NCI-H1436 treated with DMSO at 0.1 percent for 48 hours (cell line): ENCODE measurements around the gene SLC25A39.

Source experiments
- DNase-seq: peaks from one replicate; lab custom pipeline; 2025; lab: John Stamatoyannopoulos, UW

SLC25A39 gene

DNA sequence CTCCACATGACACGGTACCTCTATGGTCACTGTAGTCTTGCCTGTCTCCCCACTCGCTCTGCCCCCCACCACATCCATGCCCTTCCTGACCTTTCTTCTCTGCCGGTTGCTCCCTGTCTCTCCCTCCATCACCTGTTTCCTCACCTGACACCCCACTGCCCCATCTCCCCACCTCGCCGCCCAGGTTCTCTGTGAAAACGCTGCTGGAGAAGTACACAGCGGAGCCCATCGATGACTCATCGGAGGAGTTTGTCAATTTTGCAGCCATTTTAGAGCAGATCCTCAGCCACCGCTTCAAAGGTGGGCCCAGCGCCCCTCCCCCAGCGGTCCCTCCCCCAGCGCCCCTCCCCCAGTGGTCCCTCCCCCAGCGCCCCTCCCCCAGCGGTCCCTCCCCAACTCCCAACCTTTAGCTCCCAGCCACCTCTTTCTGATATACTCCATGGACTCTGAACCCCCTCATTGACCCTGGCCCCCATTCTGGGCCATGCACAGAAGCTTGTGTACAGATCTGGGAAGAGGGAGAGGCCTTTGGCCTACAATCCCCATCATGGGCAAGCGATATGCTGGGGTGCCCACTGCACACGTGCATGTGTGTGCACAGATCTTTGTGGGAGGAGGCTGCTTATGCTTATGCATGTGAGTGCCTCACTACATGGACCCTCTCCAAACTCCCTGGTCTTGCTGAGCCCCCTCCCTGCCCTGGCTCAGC lies 12.1 kb downstream of the SLC25A39 start:
- DNase-seq, result no peak

DNA sequence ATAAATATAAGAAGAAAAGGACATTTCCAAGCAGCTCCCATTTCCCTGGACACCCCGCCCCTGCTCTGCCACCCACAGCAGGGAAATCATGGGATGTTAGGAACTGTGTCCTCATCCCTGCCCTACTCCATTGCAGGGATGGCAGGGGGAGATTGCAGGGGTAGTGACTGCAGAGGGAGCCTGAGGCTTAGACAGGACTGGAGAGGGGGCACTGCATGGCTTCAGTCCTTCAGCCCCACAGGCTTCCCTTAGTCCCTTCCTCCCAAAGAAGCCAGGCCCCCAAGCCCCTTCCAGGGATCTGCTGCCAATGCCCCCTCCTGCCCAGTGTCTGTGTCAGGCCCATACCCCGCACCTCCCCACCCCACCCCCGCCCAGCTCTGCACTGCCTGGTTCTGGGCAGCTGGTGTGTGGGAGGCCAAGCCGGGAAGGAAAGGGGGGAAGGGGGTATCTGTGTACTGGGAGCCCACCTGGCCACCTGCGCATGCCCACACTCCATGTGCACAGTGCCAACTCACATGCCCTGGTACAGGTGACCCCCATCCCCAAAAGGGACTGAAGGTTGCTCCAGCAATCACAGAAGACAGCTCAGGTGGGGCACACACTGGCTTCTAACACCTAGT lies 13.0 kb downstream of the SLC25A39 start:
- no peak for DNase-seq

DNA sequence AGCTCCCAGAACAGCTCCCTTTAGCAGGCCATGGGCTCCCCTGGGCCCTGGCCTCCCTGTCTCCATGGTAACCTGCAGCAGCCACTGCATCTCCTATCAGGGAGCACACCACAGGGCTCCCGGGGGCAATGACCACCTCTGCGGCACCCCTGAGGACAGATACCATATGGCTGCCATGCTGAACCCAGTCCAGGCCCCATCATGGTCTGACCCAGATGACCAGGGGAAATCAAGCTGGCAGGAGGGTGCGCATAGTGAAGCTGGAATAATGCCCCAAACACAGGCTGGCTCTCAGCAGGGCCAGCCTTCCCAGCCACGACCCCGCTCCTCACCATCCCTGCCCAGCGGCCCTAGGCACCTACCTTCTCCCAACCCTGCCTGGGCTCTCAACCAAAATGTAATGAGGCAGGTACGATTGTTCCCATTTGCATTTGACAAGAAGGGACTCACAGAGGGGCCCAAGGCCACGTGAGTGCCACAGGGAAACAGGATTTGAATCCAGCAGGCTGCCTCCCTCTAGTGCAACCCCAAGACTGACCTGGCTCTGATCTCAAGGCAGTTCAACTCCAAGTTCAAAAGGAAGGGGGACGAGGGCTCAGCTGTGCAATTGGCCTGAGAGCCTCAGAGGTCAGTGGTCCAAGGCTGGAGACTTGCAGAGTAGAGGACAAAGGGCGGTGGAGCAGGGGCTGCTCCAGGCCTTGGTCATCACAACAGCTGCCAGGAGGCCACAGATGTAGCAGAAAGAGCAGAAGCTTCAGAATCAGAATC lies 13.8 kb downstream of the SLC25A39 start:
- DNase-seq, result no peak

DNA sequence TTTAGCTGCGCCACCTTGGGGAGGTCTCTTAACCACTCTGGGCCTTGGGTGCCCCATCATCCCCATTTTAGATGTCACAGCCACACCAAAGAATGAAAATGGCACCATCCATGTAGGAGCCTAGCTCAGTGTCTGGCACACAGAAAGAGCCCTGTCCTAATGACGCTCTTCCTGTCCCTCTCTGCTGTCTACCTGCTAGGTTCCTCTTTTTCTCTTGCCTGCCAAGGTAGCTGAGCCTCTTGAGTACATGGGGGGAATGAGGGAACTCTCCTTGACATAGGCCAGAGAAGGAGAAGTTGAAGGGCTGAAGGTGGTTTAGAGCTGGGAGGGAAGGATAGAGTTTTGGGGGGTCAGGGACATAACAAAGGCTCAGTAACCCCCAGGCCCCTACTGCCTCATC lies 14.4 kb downstream of the SLC25A39 start:
- DNase-seq, result no peak

DNA sequence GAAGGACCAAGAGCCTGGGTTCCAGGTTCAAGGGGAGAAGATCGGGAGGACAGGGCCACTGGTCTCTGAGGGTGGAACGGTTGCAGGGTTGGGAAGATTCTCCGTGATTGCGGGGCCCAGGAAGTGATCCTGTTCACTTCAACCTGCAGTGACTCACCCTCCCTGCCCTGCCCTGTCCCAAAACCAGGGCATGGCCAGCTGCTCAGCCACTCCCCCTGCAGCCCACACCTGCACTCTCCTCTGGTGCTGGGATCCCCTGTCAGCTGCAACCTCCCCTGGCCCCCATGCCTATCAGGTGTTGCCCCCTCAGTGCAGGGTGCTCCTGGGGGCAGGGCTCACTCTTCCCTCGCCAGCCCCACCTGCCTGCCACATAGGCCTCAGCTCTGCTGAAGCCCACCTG lies 15.2 kb downstream of the SLC25A39 start:
- no peak for DNase-seq

DNA sequence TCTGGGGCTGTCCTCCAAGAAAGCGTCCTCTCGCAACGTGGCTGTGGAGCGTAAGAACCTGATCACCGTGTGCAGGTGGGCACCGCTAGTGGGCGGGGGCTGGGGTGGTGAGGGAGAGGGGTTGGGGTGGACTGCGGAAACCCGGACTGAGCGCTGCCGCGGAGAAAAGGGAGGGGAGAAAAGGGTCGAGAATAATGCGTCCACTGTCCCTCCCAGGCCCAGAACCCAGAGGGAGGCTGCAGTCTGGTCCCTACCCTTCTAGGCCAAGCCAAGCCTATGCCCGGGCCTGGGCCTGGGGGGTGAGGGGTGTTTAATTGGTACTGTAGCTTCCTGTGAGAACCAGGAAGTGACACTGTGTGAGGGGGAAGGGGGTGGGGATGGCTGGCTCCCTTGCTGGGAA lies 15.8 kb downstream of the SLC25A39 start:
- no peak for DNase-seq

DNA sequence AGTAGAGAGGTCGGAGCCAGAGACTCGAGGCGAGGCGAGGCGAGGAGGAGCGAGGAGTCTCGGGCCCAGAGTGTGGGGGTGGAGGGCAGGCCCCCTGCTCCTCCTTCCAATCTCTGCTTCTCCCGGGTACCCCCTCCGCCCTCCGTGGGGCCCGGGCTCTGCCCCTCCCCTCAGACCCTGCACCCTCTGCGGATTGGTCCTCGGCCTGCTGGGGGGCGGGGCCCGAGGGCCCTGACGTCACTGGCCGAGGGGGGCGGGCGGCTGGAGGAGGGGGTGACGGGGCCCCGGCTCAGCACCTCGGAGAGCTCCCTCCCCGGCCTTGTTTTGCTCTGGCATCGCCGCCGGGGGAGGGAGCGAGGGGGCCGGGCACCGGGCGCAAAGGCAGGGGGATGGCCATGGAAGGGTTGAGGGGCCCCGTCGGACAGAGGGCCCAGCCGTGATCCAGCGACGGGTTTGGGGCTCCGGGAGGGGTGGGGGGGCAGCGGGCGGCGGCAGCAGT lies 16.3 kb downstream of the SLC25A39 start, which contains the start of gene RUNDC3A:
TSS of gene RUNDC3A (plus strand) at position 282 of the 499 bp plus-strand sequence. CDS start 232 bp downstream, outside the sequence.
- peak; percentile 60 for DNase-seq

DNA sequence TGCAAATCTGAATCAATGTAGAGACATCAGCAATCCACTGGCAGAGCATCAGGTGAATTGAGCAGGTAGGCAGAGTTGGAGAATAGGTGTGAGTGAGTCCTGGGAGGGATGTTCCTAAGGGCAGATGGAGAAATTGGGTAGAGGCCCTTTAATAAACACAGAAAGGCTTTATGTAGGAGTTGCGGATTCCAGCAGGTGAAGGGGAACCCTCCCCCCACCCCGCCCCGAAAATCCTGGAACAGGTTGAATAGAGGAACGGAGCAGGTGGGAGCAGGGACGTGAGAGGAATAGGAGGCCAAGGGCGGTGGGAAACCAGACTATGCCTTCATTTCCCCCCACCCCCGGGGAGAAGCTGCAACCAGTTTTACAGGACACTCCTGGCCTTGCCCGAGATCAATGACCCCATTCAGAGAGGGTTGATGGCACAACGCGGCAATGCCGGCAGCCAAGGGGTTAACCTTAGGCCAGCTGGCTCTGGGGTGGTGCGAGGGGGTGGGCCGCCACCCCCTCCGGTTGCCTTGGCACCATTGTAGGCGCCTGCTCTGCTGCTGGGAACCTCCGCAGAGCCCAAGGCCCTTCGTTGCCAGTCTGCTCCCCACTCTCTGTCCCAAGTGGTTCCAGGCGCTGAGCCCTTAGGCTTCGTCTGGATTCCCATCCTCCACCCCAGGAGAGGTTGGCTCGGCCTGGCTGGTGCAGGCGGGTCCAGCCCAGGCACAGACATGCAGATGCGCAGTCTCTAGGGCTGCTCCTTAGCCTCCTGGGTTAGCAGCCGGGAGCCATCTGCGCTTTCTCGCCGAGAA lies 17.0 kb downstream of the SLC25A39 start:
- DNase-seq, result peak; percentile 34

DNA sequence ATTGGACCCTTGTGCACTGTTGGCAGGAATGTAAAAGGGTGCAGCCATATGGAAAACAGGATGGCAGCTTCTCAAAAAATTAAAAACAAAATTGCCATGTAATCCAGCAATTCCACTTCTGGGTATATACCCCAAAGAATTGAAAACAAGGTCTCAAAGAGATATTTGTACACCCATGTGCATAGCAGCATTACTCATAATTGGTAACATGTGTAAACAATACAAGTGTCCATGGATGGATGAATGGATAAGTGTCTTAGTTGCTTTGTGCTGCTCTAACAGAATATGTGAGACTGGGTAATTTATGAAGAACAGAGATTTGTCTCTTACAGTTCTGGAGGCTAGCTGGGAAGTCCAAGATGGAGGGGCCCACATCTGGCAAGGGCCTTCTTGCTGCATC lies 20.0 kb downstream of the SLC25A39 start:
- no peak for DNase-seq

DNA sequence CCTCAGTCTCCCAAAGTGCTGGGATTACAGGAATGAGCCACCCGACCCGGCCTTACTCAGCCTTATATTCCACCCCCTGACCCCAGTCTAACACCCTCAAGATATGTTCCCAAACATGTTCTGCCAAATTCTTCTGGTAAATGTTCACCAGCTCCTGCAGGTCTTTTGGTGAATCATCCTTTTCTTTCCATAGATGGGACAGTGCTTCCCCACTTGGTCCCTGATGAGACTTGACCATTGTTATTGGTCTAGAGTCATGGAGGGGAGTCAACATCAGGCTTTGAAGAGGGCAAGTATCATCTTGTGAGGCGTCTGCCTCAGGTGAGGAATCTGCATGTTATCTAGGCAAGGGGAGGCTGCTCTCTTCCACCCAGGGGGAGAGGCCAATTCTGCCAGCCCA lies 26.6 kb downstream of the SLC25A39 start:
- no peak for DNase-seq

DNA sequence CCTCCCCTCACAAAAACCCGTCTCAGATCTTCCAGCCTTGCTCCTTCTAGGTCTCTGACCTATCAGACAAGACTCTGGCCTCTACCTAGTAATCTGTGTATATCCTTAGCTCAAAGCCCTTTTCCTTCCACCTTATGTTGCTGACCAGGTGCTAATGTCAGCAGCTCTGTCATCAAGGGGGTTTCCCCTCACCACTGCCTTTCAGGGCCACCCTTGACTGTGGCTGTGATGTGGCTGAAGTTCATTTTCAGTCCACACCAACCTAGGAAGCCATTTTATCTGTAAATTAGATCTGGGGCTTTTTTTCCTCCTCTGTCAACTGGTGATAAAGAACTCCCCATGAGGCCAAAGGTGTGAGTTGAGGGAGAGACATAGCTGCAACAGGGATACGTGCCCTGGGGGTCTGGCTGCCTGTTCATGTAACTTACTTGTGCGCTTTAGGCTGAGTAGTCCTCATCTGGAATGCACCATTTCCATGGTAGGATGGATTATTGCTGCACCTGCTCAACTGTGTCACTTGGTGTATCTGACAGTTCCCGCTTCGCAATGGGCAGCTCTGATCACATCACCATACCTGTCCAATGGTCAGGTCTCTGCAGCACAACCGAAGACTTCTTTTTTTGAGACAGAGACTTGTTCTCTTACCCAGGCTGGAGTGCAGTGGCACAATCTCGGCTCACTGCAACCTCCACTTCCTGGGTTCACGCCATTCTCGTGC lies 31.0 kb downstream of the SLC25A39 start:
- DNase-seq, result no peak

DNA sequence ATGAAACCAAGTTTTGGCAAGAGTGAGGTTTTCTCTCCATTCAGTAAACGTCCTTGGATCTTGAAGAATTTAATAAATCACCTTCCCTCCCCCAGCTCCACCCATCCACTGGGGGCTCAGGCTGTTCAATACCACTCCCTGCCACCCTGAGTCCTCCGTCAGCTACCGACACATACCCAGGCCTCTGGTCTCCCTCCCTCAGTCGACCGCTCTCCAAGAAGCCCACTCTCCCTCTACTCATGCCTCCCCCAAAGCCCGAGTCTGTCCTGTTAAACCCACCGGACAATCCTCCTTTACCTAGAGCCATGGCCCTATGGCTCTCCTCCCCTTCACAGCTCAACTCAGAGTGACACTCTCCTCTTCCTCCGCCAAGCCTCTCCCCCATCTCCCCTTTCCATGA lies 37.0 kb downstream of the SLC25A39 start:
- no peak for DNase-seq

DNA sequence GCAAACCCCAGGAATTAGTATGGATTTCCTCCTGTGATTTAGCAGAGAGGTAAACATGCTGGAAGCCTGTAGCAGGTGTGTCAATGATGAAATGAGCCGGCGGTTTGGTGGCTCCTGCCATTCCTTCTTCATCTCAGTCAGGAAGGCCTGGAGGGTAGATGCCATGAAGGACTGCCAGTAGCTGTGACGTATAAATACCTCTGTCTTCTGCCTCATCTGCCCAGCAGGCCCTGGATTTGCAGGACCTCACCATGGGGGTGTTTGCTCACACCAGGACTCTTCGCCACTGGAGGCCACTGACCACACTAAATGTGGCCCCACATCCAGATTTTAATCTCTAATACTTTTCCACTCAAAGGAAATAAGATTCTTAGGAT lies 40.6 kb downstream of the SLC25A39 start:
- no peak for DNase-seq

DNA sequence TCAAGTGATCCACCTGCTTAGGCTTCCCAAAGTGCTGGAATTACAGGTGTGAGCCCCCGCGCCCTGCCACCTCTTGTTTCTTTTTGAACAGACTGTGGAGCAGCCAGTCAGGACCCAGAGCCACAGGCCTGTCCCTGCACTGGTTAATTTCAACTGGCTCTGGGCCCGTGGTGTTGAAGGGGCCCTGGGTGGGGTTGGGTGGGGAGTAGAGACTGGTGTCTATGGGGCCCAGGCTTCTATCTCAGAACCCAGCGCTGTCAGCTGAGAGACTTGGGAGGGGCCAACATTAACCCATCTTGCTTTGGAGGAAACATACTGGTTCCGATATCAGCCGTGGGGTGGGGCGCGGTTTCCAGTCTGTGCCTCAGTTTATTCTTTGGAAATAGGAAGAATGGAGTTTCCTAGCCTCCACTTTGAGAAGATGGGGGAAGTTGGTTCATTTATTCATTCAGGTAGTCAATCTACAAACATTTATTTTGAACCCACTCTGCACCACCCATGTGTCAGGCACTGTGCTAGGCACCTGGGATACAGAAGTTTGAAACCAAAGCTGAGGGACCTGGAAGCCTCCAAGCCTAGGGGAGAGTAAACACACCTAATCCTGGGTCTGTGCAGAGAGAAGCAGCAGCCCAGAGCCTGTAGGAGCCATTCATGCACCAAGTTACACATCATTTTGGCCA lies 41.1 kb downstream of the SLC25A39 start:
- no peak for DNase-seq

DNA sequence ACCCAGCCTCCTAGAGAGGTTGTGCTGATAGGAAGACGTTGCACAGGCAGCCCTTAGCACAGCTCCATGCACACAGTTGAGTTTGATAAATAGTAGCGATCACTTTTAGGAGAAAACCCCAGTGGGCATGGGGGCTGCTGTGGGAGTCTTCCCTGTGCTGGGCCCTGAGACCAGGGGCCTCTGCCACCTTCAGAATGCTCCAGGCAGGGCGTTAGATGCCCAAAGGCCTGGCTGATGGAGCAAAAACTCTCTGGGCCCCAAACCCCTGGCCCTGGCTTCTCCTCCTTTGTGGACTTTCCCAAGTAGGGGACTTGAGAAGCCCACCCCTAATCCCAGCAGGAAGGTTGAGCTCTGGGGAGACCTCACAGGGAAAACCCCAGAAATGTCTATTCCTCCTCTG lies 42.4 kb downstream of the SLC25A39 start:
- DNase-seq, result no peak

DNA sequence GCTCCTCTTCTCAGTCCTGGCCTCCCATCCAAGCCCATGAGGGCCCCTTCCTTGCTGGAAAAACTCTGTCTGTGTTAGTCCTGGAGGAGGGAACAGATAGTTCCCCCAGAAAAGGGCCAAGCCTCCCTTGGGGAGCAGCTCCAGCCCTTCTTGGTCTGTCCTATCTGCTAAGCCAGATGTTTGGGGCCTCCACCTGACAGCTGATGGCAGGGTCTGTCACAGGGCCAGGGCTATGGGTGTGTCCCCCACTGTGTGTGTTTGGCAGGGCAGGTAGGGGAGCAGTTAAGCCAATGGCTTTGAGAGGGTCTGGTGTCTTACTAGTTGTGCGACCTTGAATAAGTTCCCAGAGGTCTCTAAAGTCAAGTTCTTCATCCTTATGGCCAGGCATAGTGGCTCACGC lies 43.1 kb downstream of the SLC25A39 start:
- DNase-seq, result no peak

DNA sequence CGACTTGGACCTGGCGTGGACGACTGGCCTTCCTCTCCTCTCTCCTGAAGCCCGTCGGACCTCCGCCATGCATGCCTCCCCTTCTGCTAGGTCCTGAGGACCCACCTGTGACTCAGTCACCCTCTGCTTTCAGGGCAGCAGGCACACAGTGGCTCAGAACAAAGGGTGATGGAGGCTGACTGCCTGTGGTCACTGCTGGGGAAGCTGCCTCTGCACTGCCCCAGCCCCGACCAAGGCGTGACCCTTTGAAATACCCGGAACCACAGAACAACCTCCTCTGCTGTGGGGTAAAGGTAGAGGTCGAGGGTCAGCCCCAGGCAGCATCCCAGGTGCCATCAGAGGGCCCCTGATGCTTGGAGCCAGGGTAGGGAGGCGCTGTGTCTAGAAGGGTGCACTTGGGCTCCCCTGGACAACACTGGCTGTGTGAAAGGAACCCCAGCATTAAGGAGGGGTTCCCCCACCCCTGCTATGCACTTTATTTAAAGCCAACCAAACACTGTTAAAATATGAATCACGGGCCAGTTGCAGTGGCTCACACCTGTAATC lies 44.2 kb downstream of the SLC25A39 start:
- no peak for DNase-seq

DNA sequence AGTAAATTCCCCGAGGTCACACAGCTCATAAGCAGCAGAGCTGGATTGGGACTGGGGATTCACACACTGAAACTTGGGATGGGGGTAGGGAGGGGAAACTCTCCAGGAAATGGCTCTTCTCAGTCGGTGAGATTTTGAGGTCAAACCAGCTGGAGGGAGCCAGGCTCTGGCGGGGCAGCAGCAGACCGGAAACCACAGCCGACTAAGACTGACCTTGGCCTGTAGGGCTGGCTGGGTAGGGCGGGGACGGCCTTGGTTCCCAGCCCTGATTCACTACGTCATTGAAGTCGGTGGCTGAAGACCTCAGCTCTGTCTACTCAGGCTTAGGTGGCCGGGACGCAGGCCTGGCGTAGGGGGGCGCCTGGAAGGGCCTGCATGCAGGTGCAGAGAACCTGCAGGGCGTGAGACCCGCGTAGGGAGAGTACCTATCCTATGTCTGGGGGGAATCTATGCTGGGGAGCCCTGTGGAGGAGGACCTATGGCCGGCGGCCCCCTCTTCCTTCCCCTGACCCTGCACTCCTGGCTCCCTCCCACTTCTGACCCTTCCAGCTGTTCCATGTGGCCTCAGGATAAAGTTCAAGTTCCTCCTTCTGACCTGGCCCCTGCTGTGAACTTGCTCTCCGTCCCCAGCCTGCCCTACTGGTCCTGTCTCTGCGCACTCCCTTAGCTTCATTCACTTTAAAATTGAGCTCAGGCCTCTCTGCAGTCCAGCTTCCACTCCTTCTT lies 44.8 kb downstream of the SLC25A39 start:
- DNase-seq, result no peak

DNA sequence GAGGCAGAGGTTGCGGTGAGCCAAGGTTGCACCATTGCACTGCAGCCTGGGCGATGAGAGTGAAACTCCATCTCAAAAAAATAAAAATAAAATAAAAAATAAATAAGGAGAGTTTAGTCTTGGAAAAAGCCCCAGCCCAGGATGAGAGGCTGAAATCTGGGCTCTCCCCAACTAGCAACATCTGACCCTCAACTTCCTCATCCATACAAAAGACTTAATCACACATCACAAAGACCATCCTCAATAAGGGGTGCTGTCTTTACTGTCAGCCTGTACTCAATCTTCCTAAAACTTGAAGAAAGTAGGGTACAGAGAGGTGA lies 45.3 kb downstream of the SLC25A39 start:
- DNase-seq, result no peak

DNA sequence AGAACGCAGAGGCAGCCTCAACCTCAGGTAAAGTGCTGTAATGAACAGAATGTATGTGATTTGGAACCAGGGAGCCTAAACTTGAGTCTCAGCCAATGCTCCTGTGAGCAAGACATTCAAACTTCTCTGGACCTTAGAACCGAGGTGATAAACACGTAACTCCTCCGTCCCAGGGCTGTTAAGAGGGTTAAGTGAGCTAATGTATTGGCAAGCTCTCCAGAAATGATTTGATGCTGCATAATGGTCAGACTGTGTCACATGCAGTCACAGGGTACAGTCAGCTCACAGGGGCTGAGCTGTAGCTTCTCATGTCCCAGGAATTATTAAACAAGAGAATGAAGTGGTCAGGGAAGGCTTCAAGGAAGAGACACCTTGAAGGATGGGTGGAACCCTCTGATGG lies 46.6 kb downstream of the SLC25A39 start:
- DNase-seq, result no peak
